Measurements from ENCODE around the gene OR2B6. TPM values are rescaled to one million over a fixed set of nuclear protein-coding genes. Genes with fewer than 3 reads are reported as not detected.

The OR2B6 gene
- total RNA-seq, 3 donors from 2014 or later (not counting 1 experiment from before 2014, with no cell fraction given), result not detected

DNA sequence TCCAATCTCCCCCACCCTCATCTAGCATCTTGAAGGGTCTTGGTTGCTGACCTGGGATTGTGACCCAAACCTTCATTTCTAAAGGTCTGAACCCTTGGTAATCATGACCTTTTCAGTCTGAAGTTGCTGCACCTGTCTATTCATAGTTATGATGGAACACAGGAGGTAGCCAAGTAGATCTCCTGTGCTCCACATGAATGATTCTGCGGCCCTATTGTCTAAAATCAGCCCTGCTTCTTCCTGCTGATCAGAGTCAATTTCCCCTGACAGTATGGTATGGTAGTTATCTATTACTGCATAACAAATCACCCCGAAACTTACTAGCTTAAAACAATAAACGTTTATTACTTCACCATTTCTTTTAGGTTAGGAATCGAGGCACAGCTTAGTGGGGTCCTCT lies 9.0 kb downstream of the OR2B6 start:
- Histone ChIP-seq H3K4me3 (ENCODE audit: low read length) (no peak overlapping the region), H3K27me3 (ENCODE audit: control insufficient read depth, insufficient read depth, low read length) (no peaks in the 10 kb centered on the region), H3K27ac (ENCODE audit: low read length) (no peak overlapping the region), H3K9me3 (ENCODE audit: control insufficient read depth, insufficient read depth, low read length) (no peaks in the 10 kb centered on the region), H3K4me1 (ENCODE audit: control insufficient read depth, insufficient read depth, low read length) (no peaks in the 10 kb centered on the region), H3K36me3 (ENCODE audit: control insufficient read depth, insufficient read depth, low read length) (no peaks in the 10 kb centered on the region)
- ATAC-seq, result no peak
- Mint-ChIP-seq H3K9me3 (peaks cover 0 to 6% of the 10 kb centered on the region in 2 donors), H3K36me3 (peaks cover 13% of the 10 kb centered on the region), H3K27ac (no peak overlapping the region), H3K4me3 (no peak overlapping the region), H3K27me3 (ENCODE audit: low read depth in 2 of 2) (peaks cover 6 to 51% of the 10 kb centered on the region in 2 donors), H3K4me1 (no peaks in the 10 kb centered on the region)
- TF ChIP-seq, protein P1, sequence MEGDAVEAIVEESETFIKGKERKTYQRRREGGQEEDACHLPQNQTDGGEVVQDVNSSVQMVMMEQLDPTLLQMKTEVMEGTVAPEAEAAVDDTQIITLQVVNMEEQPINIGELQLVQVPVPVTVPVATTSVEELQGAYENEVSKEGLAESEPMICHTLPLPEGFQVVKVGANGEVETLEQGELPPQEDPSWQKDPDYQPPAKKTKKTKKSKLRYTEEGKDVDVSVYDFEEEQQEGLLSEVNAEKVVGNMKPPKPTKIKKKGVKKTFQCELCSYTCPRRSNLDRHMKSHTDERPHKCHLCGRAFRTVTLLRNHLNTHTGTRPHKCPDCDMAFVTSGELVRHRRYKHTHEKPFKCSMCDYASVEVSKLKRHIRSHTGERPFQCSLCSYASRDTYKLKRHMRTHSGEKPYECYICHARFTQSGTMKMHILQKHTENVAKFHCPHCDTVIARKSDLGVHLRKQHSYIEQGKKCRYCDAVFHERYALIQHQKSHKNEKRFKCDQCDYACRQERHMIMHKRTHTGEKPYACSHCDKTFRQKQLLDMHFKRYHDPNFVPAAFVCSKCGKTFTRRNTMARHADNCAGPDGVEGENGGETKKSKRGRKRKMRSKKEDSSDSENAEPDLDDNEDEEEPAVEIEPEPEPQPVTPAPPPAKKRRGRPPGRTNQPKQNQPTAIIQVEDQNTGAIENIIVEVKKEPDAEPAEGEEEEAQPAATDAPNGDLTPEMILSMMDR (IDR thresholded peaks at IDR 0.05), result no peak
- WGBS (ENCODE audit: insufficient coverage), result 81% methylated on average over 2 of the region's 4 CpGs
- intact Hi-C loops (cut with micrococcal nuclease), result no loop called here
- no peak for DNase-seq

DNA sequence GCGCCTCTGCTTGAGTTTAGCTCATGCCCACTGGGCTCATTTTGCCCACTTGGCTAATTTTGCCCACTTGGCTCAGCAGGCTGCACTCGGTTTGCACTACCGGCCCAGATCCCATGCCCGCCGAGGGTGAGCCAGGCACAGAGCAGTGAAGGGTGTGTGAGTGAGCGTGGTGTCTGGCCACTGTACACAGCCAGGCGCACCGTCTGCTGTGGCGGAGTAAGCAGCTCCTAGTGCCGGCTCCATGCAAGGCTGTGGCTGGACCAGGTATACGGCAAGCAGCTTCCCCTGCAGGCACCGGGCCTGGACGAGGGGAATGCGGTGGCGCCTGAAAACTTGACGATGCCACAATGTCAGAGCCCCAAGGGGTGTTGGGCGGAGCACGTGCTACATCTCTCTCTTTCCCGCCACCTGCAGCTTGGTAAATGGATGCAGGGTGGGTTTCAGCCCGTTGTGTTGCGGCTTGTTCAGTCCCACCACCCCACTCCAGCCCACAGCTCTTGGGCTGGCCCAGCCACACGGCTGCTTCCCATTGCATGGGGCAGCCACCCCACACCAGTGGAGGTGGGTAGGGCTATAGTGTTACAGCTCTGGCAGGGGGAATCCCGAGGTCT lies 9.9 kb downstream of the OR2B6 start:
- 94% methylated on average over 20 of the region's 23 CpGs for WGBS (ENCODE audit: insufficient coverage)
- Mint-ChIP-seq H3K27me3 (ENCODE audit: low read depth in 2 of 2) (peaks cover 6 to 51% of the 10 kb centered on the region in 2 donors), H3K4me3 (no peak overlapping the region), H3K27ac (no peak overlapping the region), H3K36me3 (peaks cover 13% of the 10 kb centered on the region), H3K9me3 (peaks cover 3 to 6% of the 10 kb centered on the region in 2 donors), H3K4me1 (no peaks in the 10 kb centered on the region)
- TF ChIP-seq, protein P1 (IDR thresholded peaks at IDR 0.05), result no peak
- Histone ChIP-seq H3K9me3 (ENCODE audit: control insufficient read depth, insufficient read depth, low read length) (no peaks in the 10 kb centered on the region), H3K4me3 (ENCODE audit: low read length) (no peak overlapping the region), H3K36me3 (ENCODE audit: control insufficient read depth, insufficient read depth, low read length) (no peaks in the 10 kb centered on the region), H3K27ac (ENCODE audit: low read length) (no peak overlapping the region), H3K27me3 (ENCODE audit: control insufficient read depth, insufficient read depth, low read length) (no peaks in the 10 kb centered on the region), H3K4me1 (ENCODE audit: control insufficient read depth, insufficient read depth, low read length) (no peaks in the 10 kb centered on the region)
- intact Hi-C loops (cut with micrococcal nuclease), result no loop called here
- ATAC-seq, result peak in 1 of 3 donors; percentile 17
- DNase-seq, result no peak

DNA sequence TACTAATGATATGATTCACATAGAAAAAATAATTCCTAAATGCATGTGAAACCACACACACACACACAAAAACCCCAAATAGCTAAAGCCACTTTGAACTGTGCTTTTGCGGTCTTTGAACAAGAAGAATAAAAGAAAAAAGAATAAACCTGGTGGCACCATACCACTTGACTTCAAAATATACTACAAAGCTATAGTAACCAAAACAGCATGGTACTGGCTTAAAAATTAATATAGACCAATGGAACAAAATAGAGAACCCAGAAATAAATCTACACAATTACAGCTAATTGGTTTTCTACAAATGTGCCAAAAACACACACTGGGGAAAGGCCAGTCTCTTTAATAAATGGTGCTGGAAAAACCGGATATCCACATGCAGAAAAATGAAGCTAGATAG lies 13.4 kb downstream of the OR2B6 start:
- H3K4me1 ChIP-seq (ENCODE audit: control insufficient read depth, insufficient read depth, low read length), result no peaks in the 10 kb centered on the region
- no peaks in the 10 kb centered on the region for H3K36me3 ChIP-seq (ENCODE audit: control insufficient read depth, insufficient read depth, low read length)
- no peak for ATAC-seq
- H3K4me3 Mint-ChIP-seq, result no peak overlapping the region
- no peaks in the 10 kb centered on the region for H3K4me1 Mint-ChIP-seq
- H3K36me3 Mint-ChIP-seq, result peaks cover 13% of the 10 kb centered on the region
- no peak for DNase-seq
- no peaks in the 10 kb centered on the region for H3K9me3 ChIP-seq (ENCODE audit: control insufficient read depth, insufficient read depth, low read length)
- H3K9me3 Mint-ChIP-seq, result peaks cover 3% of the 10 kb centered on the region in 2 donors
- no peaks in the 10 kb centered on the region for H3K27me3 ChIP-seq (ENCODE audit: control insufficient read depth, insufficient read depth, low read length)
- H3K27ac Mint-ChIP-seq, result no peak overlapping the region
- H3K27me3 Mint-ChIP-seq (ENCODE audit: low read depth in 2 of 2), result peaks cover 12 to 47% of the 10 kb centered on the region in 2 donors
- H3K4me3 ChIP-seq (ENCODE audit: low read length), result no peak overlapping the region
- TF ChIP-seq, protein P1 (IDR thresholded peaks at IDR 0.05), result no peak
- H3K27ac ChIP-seq (ENCODE audit: low read length), result no peak overlapping the region
- intact Hi-C loops (cut with micrococcal nuclease), result no loop called here
- WGBS (ENCODE audit: insufficient coverage), result 100% methylated on average over 2 of the region's 2 CpGs

DNA sequence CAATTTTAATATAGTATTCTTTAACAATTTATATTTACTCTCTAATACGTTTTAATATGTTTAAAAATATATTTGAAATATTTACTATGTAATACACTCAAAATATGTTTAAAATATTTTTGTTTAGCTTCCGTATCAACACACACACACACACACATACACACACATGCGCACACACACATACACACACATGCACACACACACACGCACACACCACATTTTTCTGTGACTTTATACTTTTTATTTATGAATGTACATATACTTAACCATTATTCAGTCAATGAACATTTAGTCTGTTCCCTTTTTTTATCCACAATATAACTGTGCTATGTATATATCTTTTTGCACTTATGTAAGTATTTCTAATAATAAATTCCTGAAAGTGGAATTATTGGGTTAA lies 15.7 kb downstream of the OR2B6 start:
- no peak overlapping the region for H3K4me3 Mint-ChIP-seq
- Histone ChIP-seq H3K36me3 (ENCODE audit: control insufficient read depth, insufficient read depth, low read length) (no peaks in the 10 kb centered on the region), H3K27ac (ENCODE audit: low read length) (no peak overlapping the region), H3K27me3 (ENCODE audit: control insufficient read depth, insufficient read depth, low read length) (no peaks in the 10 kb centered on the region), H3K4me3 (ENCODE audit: low read length) (no peak overlapping the region), H3K4me1 (ENCODE audit: control insufficient read depth, insufficient read depth, low read length) (no peaks in the 10 kb centered on the region), H3K9me3 (ENCODE audit: control insufficient read depth, insufficient read depth, low read length) (no peaks in the 10 kb centered on the region)
- H3K27ac Mint-ChIP-seq, result no peak overlapping the region
- H3K4me1 Mint-ChIP-seq, result no peaks in the 10 kb centered on the region
- peaks cover 13% of the 10 kb centered on the region for H3K36me3 Mint-ChIP-seq
- intact Hi-C loops (cut with micrococcal nuclease), result no loop called here
- TF ChIP-seq, protein P1 (IDR thresholded peaks at IDR 0.05), result no peak
- DNase-seq (no peak), ATAC-seq (no peak)
- peaks cover 3% of the 10 kb centered on the region in 2 donors for H3K9me3 Mint-ChIP-seq
- WGBS (ENCODE audit: insufficient coverage), result 96% methylated on average over 3 of the region's 4 CpGs
- peaks cover 17 to 65% of the 10 kb centered on the region in 2 donors for H3K27me3 Mint-ChIP-seq (ENCODE audit: low read depth in 2 of 2)

All from natural killer cell (primary cell).